Hepatocyte (in vitro differentiated cells): ENCODE measurements around the gene USE1.

Source experiments
- EZH2 ChIP-seq: fragments of 200-600 bp; sonication (generic); IDR thresholded peaks from 2 replicates; pipeline ENCODE4 v1.6.1; 2016; ENCODE audit warnings: antibody characterized with exemption, mild to moderate bottlenecking, borderline replicate concordance
- TF ChIP-seq, protein P1 (sequence below): fragments of 200-600 bp; sonication (generic); IDR thresholded peaks from 2 replicates; pipeline ENCODE4 v1.5.1; 2016; ENCODE audit warnings: antibody characterized with exemption, mild to moderate bottlenecking; ENCODE audit not compliant: poor library complexity

- TF ChIP-seq, protein P1, sequence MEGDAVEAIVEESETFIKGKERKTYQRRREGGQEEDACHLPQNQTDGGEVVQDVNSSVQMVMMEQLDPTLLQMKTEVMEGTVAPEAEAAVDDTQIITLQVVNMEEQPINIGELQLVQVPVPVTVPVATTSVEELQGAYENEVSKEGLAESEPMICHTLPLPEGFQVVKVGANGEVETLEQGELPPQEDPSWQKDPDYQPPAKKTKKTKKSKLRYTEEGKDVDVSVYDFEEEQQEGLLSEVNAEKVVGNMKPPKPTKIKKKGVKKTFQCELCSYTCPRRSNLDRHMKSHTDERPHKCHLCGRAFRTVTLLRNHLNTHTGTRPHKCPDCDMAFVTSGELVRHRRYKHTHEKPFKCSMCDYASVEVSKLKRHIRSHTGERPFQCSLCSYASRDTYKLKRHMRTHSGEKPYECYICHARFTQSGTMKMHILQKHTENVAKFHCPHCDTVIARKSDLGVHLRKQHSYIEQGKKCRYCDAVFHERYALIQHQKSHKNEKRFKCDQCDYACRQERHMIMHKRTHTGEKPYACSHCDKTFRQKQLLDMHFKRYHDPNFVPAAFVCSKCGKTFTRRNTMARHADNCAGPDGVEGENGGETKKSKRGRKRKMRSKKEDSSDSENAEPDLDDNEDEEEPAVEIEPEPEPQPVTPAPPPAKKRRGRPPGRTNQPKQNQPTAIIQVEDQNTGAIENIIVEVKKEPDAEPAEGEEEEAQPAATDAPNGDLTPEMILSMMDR: no peak
- no peak for TF ChIP-seq EZH2
Observed at GRCh38 chr19:17236811-17237543, 21.8 kb downstream of the USE1 start.
